ENCODE measurements around the gene CAPNS2. TPM values are rescaled to one million over a fixed set of nuclear protein-coding genes. Genes with fewer than 3 reads are reported as not detected.

The CAPNS2 gene
- total RNA-seq, result 28.0 TPM

DNA sequence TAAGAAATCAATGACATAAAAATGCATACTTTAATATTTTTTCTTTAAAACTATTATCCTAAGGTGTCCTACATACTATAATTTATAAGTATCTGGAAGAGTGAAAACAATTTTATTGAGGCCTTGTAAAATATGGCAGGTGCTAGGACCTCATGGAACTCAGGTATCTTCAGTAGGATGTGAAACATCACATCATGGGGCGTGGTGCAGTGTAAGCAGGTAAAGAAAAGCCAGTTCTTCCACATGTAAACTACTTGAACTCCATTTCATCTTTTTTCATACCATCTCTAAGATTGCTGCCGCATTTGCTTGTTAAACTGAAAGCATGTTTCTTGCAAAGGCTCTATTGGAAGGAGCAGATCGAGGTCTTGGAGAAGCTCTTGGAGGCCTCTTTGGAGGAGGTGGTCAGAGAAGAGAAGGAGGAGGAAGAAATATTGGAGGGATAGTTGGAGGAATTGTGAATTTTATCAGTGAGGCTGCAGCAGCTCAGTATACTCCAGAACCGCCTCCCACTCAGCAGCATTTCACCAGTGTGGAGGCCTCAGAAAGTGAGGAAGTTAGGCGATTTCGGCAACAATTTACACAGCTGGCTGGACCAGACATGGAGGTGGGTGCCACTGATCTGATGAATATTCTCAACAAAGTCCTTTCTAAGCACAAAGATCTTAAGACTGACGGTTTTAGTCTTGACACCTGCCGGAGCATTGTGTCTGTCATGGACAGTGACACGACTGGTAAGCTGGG is at the start of gene CAPNS2:
Gene CAPNS2 (plus strand): TSS at position 253 of the 744 bp plus-strand sequence. CDS start 73 bp downstream, at position 326.
- ATAC-seq, result peak; percentile 82

DNA sequence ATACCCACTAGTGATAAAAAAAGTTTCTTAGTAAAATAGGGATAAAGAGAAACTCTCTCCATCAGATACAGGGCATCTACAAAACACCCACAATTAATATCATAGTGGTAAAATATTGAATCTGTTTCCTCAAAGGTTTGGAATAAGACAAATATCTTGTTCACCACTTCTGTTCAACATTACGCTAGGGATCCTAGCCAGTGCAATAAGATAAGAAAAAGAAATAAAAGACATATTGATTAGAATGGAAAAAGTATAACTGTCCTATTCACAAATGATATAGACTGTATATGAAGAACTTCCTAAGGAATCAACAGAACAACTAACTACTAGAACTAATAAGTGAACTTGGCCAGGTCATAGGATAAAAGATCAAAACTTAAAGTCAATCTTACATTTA is 44.7 kb upstream of the CAPNS2 start:
- ATAC-seq, result no peak

DNA sequence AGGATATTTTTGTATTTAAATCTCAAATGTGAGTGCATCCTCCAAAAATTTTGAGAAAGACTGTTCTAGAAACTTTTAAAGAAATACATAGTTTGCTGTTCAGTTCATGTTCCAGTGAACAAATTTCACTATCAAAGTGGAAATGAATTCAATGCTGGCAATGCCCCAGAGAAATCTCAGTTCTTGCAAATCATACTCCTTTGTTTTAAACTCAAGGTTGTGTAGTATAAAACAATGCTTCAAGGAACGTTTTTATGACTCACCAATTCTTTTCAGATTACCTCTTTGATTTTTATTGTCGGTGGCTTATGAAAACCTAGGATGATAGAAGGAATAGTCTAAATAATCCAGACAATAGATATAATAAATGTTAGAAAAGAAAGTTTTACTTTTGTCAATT is 40.0 kb upstream of the CAPNS2 start:
- no peak for ATAC-seq

DNA sequence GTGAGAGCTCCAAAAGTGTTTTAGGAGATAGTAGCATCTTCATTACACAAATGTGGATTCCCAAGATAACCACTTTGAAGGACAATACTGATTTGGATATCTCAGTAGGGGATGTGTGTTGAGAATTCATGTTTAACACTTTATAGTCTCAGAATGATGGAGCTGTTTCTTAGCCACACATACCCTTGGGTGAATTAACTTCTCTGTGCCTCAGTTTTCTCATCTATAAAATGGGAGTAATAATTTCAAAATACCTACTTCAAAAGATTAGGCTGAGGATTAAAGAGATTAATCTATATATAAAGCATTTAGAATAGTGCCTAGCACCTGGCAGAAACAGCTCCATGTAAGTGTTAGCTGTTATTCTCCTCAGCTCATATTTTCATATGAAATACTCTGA is 38.6 kb upstream of the CAPNS2 start:
- no peak for ATAC-seq

DNA sequence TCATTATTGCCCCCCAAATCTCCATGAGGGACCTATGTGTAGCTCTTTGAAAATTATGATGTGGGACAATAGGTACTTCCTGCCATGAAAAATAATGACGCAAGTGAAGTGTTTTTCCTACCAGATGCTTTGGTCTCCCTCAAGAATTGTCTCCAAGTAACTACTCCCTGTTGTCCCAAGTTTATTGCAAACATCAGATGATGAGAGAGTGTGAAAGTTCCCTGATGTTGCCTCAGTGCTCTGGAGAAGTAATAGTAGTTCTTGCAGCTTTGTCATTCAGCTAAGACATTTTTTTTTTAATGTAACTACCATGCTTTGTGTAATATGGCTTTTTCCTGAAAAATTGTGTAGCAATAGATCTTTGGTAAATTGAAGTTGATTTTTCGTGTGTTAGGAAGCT is 37.5 kb upstream of the CAPNS2 start:
- ATAC-seq, result no peak

DNA sequence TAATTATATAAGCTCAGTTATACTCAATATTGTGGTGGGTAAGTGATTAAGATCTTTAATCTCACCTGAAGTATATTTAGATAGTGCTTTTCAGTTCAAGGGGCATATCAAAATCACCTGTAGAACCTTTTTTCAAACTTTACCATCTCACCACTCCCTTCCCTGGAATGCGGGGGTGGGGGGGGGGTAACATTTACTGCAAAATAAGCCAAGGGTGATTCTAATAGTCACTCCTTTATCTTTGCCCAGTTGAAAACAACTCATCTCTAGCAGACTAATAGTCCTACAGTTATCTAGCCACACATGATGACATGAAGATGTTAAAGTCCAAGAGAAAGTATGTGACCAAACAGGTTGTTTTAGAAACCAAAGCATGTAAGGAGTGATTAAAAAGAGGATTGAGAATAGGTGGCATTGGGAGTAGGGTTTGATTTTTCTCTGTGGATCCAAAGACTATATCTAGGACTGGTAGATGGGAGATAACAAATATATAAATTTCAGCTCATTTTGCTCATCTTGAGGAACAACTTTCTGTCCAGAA is 36.1 kb upstream of the CAPNS2 start:
- no peak for ATAC-seq

DNA sequence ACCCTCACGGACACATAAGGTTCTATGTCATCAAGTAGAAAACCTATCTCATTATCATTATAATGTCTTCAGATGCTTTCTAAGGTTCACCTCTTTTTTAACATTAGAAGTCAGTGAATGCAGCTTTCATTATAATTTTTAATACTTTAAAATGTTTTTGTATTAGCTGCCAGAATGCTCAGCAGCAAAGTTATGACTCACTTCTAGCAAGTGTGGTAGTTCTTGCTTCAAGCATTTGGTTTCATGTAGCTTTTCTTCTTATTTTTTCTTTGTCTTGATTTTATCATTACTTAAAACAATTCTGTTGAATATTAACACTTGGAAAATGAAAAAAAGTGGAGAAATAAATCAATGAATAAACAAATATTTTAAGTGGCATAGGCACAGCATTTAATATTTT is 34.3 kb upstream of the CAPNS2 start:
- no peak for ATAC-seq

DNA sequence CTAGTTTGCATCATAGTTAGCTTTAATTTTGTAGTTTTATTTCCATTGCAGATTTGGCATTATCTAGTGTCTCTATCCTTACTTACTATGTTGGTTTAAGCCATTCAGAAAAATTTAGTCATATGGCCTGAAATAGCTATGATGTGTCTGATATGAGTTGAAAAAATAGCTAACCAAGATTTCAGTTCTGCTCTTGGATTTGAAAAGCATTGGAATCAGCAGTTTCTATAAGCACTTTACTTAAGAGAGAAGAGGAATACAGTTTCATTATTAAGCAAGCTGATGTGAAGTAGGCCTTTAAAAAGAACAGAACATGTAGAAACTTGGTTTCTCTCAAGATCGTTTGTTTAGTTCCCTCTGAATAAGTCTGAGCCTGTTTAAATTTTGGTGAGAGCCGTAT is 31.7 kb upstream of the CAPNS2 start:
- no peak for ATAC-seq

DNA sequence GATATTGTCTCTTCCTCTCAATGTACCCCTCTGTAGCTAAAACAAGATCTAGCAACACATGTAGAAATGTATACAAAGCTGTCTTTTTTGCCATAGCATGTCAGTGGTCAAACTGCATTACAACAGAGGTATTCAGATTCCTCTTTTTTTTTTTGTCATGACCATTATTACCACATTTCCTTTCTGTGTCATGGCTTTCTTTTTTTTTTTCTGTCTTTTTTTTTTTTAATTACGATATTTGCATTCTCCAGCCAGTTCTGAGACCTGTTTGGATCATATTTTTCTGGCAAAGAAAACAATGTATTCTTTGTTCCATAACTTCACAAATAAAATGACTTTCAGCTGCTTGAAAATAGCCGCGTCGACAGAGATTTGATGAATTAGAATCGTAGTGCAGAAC is 27.4 kb upstream of the CAPNS2 start:
- no peak for ATAC-seq

DNA sequence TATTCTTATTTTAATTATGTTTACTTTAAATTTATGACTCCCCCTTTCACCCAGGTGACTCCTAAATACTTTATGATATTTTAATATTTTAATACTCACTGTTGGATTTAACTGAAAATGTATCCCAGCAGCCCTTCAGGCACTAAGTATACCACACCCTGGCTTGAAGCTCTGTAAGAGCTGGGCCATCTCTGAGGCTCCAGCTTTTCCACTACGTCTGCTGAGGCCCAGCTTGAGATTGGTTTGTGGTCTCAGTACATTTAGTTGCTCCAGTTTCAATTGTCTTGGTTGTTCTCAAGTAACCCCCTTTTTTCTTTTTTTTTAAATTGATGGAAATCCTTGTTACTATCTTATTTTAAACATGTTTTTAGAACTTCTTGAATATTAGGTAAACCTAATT is 27.0 kb upstream of the CAPNS2 start:
- no peak for ATAC-seq

DNA sequence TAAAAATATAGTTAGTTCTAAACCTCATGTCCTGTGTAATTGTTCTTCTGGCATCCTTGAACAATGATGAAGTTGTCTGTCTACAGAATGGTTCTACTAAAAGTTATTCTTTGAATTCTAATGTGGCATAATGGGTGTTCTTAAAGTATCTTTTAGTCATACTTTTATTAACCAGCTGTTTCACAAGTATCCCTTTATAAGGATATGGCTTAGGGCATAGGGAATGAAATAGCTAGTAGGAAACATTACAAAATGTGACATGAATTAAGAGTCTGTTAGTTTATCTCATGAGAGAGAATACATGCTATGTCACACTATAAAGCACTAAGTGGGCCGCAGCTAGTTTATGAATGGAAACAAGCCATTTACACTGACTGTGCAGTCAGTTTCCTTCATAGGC is 26.3 kb upstream of the CAPNS2 start:
- no peak for ATAC-seq

DNA sequence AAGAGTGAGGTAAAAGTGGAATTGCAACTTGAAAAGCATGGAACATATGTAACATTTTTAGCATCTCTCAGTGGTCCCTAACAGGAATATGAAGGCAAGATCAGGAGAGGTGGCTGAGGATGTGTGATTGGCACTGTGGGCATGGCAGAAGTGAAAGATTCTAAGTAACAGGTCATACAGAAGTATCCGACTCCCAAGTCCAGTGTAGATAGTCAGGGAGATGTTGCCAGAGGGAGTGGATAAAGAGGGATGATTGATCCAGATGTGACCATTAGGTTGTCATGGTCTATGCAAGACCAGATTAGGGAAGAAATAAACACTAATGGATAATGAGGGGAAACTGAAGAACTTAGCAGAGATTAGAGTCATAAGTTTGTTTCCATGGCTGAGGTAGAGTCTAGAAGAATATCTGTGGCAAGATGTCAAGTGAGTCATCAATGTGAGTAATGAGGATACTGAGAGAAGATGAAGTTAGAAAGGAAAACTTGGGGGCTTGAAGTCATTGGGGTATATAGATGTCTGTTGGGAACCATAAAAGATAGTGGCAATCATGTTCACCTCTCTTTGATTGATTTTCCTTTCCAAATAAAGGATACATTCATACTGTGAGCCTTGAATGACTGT is 23.9 kb upstream of the CAPNS2 start:
- peak; percentile 32 for ATAC-seq

DNA sequence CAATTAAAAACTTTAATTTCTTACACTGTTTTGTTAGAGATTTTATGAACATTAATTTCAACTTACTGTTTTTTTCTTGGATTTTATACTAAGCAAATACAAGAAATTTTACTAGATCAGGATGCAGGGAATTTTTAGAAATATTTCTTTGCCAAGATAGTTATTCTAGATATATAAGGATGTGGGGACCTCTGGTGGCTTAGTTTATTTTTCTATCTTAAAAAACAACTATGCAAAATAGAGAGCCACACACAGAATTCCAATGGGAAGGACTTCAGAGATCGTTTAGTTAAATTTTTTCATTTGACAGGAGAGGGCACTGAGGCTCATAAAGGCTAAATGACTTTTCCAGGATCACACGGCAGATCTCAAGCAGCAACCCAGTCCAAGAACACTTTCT is 23.0 kb upstream of the CAPNS2 start:
- ATAC-seq, result no peak

DNA sequence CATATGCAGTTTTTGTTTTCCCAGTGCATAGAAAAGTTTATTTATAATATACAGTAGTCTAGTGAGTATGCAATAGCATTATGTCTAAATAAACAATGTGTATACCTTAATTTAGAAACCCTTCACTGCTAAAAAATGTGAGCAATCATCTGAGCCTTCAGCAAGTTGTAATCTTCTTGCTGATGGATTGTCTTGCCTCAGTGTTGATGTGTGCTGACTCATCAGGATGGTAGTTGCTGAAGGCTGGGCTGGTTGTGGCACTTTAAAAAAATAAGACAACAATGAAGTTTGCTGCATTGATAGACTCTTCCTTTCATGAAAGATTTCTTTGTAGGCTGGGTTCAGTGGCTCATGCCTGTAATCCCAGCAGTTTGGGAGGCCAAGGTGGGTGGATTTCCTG is 13.9 kb upstream of the CAPNS2 start:
- ATAC-seq, result peak; percentile 85

DNA sequence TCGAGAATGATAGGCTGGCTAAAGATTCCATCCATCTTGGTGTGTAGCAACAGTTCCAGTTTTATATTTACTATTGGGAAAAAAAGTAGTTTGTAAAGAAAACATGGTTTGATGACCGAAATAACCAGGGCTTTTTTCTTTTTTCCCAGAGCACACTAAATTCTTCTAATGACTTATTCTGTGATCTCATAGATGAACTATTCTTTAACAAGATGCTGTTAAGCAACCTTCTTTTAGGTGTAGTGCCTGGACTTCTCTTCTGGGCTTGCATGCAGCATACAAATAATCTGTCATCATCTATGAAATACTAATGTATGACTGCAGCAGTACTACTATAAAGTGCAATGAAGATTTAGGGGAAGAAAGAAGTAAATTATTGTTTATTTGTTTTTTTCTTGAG is 11.0 kb upstream of the CAPNS2 start:
- no peak for ATAC-seq

DNA sequence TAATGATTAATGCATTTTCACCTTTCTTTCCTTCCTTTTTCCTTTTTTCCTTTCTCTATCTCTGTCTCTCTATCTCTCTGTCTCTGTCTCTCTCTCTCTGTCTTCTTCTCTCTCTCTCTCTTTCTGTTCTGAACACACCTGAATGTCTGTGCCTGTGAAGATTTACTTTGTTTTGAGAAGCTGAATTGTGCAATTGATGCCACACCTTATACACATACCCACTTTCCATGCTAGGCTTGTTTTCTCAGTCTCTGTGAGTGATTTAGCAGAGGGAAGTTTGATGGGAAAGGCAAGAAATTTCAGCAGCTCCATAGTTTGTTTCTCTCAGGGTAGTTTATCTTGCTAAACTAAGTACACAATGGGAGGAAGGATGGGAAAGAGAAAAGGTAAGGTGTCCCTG is 9.3 kb upstream of the CAPNS2 start:
- ATAC-seq, result peak; percentile 80

DNA sequence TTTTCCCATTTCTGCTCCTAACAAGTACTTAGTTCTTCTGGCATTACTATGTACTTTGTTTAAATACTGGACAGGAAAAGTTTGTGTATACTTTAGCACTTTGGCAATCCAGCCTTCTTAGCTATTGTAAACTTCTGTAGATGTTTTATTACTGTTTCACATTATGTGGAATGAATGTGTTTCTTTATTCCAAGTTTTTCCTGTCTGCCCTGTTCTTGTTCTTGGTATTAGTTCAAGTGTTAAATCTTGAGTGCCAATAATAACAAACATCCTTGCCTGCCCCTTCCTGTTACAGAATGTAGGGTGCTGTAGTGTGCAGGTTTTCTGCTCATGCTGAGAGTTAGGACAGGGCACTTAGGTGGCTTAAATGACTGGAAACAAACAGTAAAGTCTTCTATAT is 7.3 kb upstream of the CAPNS2 start:
- ATAC-seq, result peak; percentile 84

DNA sequence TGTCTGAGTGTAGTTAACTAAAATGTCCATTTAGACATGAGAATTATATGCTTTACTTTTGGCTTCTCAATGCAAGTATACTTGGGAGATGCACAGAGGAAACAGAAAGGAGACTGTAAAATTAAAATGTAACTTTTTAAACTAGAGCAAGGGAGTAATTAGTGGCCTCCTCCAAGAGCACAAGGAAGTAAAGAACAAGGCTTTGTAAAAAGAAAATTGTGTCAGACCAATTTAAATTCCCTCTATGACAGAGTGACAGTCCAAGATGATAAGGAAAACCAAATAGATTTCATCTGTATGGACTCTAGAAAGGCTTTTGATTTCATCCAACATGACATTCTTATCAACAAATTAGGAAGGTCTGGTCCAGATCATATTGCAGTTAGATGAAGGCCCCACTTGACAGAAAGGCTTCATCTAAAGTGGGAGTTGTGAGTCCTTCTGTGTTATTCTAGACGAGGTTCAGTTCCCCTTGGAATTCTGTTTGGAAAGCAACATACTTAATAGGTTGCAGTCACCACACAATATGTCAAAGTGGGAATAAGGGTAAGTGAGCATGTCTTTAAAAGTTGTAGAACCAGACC is 6.5 kb upstream of the CAPNS2 start:
- ATAC-seq, result no peak

DNA sequence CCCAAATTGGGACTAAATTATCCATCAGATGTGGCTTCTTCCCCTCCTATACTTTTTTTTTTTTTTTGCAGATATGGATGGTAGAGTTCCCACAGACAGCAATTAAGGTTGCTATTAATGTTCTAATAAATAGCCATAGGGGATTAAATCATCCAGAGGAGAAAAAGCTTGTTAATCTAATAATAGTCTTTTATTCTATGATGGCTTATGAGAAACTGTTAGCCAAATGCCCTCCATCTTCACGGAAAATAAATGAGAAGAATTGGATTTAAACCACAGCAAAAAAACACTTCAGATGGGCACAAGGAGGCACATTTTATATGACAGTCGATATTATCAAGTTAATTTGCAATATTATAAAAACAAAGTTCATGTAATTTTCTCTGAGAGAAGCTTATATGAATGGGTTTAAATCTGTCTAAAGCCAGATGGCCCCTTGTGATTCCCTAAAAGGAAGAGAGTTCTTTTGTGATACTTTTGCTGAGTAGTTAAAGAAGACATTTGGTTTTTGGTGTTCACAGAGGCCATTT is 5.1 kb upstream of the CAPNS2 start:
- ATAC-seq, result no peak

DNA sequence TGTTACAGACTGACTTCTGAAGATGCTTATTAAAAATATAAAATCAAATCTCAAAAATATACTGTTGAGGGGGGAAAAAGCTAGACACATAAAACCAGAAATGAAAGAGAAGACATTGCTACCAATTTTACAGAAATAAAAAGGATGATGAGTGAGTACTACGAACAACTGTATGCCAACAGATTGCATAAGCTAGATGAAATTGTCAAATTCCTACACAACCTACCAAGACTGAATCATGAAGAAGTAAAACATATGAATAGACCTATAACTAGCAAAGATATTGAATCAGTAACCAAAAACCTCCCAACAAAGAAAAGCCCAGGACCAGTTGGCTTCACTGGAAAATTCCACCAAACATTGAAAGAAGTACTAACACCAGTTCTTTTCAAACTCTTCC is 3.5 kb upstream of the CAPNS2 start:
- no peak for ATAC-seq

DNA sequence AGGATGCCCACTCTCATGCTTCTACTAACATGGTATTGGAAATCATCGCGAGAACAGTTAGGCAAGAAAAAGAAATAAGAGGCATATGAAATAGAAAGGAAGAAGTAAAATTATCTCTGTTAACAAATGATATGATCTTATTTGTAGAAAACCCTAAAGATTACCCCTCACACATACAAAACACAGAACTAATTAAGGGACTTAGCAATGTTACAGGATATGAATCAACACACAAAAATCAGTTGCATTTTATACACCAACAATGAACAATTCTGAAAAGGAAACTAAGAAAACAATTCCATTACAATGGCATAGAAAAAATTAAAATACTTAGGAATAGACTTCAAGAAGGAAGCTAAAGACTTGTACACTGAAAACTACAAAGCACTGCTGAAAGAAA is 2.7 kb upstream of the CAPNS2 start:
- no peak for ATAC-seq

DNA sequence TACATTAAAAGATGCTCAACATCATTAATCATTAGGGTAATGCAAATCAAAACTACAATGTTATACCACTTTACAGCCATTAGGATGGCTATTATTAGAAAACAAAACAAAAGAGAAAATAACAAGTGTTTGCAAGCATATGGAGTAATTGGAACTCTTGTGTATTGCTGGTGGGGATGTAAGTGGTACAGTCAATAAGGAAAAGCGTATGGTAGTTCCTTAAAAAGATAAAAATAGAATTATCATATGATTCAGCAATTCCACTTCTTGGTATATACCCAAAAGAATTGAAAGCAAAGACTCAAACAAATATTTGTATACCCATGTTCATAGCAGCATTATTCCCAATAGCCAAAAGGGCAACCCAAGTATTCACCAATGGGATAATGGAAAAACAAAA is 1.4 kb upstream of the CAPNS2 start:
- ATAC-seq, result no peak

DNA sequence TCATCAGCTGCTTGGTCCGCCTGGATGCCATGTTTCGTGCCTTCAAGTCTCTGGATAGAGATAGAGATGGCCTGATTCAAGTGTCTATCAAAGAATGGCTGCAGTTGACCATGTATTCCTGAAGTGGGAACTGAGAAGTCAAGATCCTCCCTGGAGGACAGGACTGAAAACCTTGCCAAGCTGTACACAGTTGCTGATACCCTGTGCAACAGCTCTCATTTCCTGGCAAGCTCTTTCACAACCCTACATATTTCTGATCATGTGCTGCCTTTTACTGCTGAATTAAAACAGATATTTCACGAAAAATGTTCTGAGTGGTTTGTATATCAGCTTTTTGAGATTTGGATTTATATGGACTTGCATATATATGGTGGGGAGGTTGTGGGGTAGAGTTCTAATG is 898 bp downstream of the CAPNS2 start:
- ATAC-seq, result peak; percentile 68

DNA sequence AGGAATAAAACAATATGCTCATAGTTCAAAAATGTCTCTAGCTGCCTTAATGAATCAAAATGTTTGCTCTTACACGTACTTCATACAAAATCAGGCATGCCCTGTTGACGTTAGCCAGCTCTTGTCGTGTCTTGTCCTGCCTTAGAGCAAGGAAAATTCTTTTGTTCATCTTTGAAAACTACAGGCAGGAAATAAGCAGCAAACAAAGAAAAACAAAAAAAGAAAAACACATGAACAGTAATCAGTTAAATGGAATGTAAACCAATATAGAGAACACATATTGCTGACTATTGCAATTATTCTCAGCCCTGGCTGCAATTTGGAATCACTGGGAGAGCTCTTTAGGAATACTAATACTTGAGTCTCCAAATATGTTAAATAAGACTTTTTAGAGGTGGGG is 1.7 kb downstream of the CAPNS2 start:
- peak; percentile 80 for ATAC-seq
